Loucy (cell line): Measurements from ENCODE around the gene TAS1R3.
A peak's percentile ranks its signal among the peaks of the same experiment; 100 is the strongest.

ENCODE experiments used
- H2AFZ ChIP-seq: fragments of 200-600 bp; sonication (generic); 2 replicates; pipeline ENCODE4 v1.6.0; 2016; ENCODE audit warnings: antibody characterized with exemption, mild to moderate bottlenecking, low read length, moderate library complexity
- H3F3A ChIP-seq: fragments of 200-600 bp; 2 replicates; pipeline ENCODE4 v1.6.0; 2016; ENCODE audit warnings: antibody characterized with exemption, low read depth, mild to moderate bottlenecking
- H3K27me3 ChIP-seq: fragments of 200-600 bp; sonication (generic); 2 replicates; pipeline ENCODE4 v1.6.1; 2014; ENCODE audit warnings: low read length, mild to moderate bottlenecking; ENCODE audit not compliant: insufficient read depth, poor library complexity, severe bottlenecking
- H3K36me3 ChIP-seq: fragments of 200-600 bp; sonication (generic); 2 replicates; pipeline ENCODE4 v1.6.1; 2016; ENCODE audit warnings: low read length; ENCODE audit not compliant: insufficient read depth
- H3K4me1 ChIP-seq: fragments of 200-600 bp; sonication (generic); 2 replicates; pipeline ENCODE4 v1.5.1; 2014; ENCODE audit warnings: low read length, mild to moderate bottlenecking; ENCODE audit not compliant: insufficient read depth, poor library complexity, severe bottlenecking
- H3K4me2 ChIP-seq: fragments of 200-600 bp; sonication (generic); 2 replicates; pipeline ENCODE4 v1.6.0; 2014; ENCODE audit warnings: antibody characterized with exemption, low read length, low read depth, mild to moderate bottlenecking; ENCODE audit not compliant: poor library complexity, severe bottlenecking
- H3K4me3 ChIP-seq: fragments of 200-600 bp; sonication (generic); 2 replicates; pipeline ENCODE4 v1.5.1; 2014; ENCODE audit warnings: low read length, mild to moderate bottlenecking, mixed read lengths; ENCODE audit not compliant: poor library complexity, severe bottlenecking
- H3K79me2 ChIP-seq: fragments of 200-600 bp; sonication (generic); 2 replicates; pipeline ENCODE4 v1.6.1; 2014; ENCODE audit warnings: low read length; ENCODE audit not compliant: insufficient read depth
- H3K9ac ChIP-seq: fragments of 200-600 bp; sonication (generic); 2 replicates; pipeline ENCODE4 v1.6.0; 2014; ENCODE audit warnings: mild to moderate bottlenecking, low read depth, low read length, moderate library complexity; ENCODE audit not compliant: poor library complexity, severe bottlenecking
- H3K9me2 ChIP-seq: fragments of 200-600 bp; sonication (generic); replicated peaks from 2 replicates; pipeline ENCODE4 v1.6.1; 2016; ENCODE audit warnings: low read depth, low read length, mixed read lengths
- H3K9me3 ChIP-seq: fragments of 200-600 bp; sonication (generic); 2 replicates; pipeline ENCODE4 v1.6.1; 2014; ENCODE audit warnings: mild to moderate bottlenecking, antibody characterized with exemption, low read length, low read depth; ENCODE audit not compliant: insufficient read depth
- H4K20me1 ChIP-seq: fragments of 200-600 bp; sonication (generic); 2 replicates; pipeline ENCODE4 v1.6.0; 2014; ENCODE audit warnings: antibody characterized with exemption, low read length, mild to moderate bottlenecking; ENCODE audit not compliant: insufficient read depth, poor library complexity, severe bottlenecking
- EZH2phosphoT487 ChIP-seq: fragments of 200-600 bp; IDR thresholded peaks from 2 replicates; pipeline ENCODE4 v1.6.1; 2018; ENCODE audit warnings: antibody characterized with exemption, mild to moderate bottlenecking, moderate library complexity, borderline replicate concordance
- TF ChIP-seq, protein P1 (sequence below): fragments of 200-600 bp; sonication (generic); conservative IDR thresholded peaks from 2 replicates; pipeline ENCODE4 v1.5.1; 2014; ENCODE audit warnings: mild to moderate bottlenecking, antibody characterized with exemption, low read length

The TAS1R3 gene

DNA sequence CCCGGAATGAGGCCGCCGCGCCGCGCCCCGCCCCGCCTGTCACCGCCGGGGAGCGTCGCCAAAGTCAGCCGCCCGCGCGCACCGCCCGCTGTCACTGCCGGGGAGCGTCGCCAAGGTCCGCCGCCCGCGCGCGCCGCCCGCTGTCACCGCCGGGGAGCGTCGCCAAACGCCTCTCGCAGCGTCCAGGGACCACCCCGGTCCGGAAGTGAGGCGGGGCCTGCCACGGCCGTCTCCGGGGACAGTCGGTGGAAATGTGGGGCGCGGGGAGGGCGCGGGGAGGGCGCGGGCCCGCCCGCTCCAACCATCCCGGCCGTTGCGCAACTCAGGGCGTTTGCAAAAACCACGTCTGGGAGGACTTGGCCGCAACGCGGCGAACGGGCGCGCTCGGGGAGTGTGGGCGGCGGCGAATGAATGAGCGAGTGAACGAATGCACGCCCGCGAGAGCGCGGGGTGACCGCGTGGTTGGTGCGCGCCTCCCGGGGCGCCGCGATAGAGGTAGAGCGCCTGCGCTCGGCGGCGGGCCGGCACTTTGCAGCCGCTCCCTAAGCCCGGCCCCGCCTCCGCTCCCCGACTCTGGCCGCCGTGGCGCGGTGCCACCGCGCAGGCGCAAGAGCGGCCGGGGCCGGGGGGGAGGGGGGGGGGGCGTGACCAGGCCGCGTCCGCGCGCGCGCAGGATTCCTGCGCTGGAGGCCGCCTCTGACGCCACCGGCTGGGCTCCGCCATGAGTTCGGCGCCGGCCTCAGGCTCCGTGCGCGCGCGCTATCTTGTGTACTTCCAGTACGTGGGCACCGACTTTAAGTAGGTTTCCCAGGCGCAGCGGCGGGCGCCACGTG is 22.9 kb upstream of the TAS1R3 start, which contains the start of the genes ACAP3 and PUSL1:
TSS of gene ACAP3 (minus strand) at position 8 of the 833 bp plus-strand sequence. CDS start 115 bp downstream, outside the sequence.
TSS of gene PUSL1 (plus strand) at position 675 of the 833 bp plus-strand sequence. CDS start at position 722, 47 bp downstream.
- Histone ChIP-seq H3K79me2 (peaks cover 37% of the 10 kb centered on the region), H2AFZ (peak within 1 kb of the TSS; percentile 99), H3K4me1 (peaks cover 30% of the 10 kb centered on the region), H3K9me3 (no peaks in the 10 kb centered on the region), H3K36me3 (peaks cover 18% of the 10 kb centered on the region; the same call in 1 of the 2 replicates), H3K27me3 (no peaks in the 10 kb centered on the region), H3K4me2 (peak within 1 kb of the TSS; percentile 87), H3K9ac (peak within 1 kb of the TSS; percentile 96), H3K4me3 (peak within 1 kb of the TSS; percentile 98), H4K20me1 (peaks cover 33% of the 10 kb centered on the region), H3F3A (no peaks in the 10 kb centered on the region; the same call in 1 of the 2 replicates), H3K9me2 (no peaks in the 10 kb centered on the region)
- no peak for TF ChIP-seq EZH2phosphoT487
- TF ChIP-seq, protein P1, sequence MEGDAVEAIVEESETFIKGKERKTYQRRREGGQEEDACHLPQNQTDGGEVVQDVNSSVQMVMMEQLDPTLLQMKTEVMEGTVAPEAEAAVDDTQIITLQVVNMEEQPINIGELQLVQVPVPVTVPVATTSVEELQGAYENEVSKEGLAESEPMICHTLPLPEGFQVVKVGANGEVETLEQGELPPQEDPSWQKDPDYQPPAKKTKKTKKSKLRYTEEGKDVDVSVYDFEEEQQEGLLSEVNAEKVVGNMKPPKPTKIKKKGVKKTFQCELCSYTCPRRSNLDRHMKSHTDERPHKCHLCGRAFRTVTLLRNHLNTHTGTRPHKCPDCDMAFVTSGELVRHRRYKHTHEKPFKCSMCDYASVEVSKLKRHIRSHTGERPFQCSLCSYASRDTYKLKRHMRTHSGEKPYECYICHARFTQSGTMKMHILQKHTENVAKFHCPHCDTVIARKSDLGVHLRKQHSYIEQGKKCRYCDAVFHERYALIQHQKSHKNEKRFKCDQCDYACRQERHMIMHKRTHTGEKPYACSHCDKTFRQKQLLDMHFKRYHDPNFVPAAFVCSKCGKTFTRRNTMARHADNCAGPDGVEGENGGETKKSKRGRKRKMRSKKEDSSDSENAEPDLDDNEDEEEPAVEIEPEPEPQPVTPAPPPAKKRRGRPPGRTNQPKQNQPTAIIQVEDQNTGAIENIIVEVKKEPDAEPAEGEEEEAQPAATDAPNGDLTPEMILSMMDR: no peak

DNA sequence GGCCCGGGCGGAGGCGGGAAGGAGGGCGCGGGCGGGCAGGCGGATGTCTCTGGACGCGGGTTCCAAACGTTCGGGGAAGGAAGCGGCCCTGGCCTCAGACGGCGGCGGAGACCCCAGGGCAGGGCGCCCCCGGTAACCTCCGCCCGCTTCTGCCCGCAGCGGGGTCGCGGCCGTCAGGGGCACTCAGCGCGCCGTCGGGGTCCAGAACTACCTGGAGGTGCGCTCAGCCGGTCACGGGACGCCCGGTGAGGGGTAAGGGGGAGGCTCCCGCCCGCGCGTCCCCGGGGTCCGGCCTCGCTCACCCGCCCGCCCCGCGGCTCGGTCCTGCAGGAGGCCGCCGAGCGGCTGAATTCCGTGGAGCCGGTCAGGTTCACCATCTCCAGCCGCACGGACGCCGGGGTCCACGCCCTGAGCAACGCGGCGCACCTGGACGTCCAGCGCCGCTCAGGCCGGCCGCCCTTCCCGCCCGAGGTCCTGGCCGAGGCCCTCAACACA is 22.3 kb upstream of the TAS1R3 start:
- Histone ChIP-seq H4K20me1 (peaks cover 29% of the 10 kb centered on the region), H3K36me3 (peaks cover 24% of the 10 kb centered on the region; the same call in 1 of the 2 replicates), H3F3A (no peaks in the 10 kb centered on the region; the same call in 1 of the 2 replicates), H3K9ac (peak overlapping the region; percentile 96), H3K27me3 (no peaks in the 10 kb centered on the region), H3K4me3 (peak overlapping the region; percentile 98), H3K4me2 (peak overlapping the region; percentile 87), H3K79me2 (peaks cover 42% of the 10 kb centered on the region), H3K9me2 (no peaks in the 10 kb centered on the region), H3K4me1 (peaks cover 30% of the 10 kb centered on the region), H3K9me3 (no peaks in the 10 kb centered on the region), H2AFZ (peak overlapping the region; percentile 97)
- TF ChIP-seq EZH2phosphoT487: no peak
- TF ChIP-seq, protein P1: no peak

DNA sequence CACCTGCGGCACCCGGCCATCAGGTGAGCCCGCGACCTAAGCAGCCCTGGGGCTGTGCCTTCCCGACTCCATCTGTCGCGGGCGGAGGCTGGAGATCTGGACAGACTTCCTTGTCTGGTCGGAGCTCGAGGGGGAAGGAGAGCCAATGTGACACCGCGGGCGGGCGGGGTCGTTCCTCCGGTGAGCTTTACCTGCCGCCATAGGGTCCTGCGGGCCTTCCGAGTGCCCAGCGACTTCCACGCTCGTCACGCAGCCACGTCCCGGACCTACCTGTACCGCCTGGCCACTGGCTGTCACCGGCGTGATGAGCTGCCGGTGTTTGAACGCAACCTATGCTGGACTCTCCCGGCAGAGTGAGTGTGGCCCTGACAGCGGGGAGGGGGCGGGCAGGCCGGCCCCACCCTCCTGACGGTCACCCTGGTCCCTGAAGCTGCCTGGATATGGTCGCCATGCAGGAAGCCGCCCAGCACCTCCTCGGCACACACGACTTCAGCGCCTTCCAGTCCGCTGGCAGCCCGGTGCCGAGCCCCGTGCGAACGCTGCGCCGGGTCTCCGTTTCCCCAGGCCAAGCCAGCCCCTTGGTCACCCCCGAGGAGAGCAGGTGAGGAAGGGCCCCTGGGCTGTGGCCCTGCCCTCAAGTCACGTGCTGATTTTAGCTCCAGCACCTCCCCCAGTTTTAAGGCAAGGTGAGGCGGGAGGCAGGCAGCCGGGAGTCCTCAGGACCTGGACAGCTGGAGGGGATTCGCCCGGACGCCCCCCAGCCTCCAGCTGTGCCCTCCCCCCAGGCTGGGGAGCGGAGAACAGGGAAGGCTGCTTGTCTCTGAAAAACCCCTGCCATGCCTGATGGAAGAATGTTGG is 21.6 kb upstream of the TAS1R3 start:
- no peaks in the 10 kb centered on the region for H3K9me2 ChIP-seq
- peaks cover 44% of the 10 kb centered on the region for H3K79me2 ChIP-seq
- peaks cover 30% of the 10 kb centered on the region for H3K4me1 ChIP-seq
- H3F3A ChIP-seq: no peaks in the 10 kb centered on the region; the same call in 1 of the 2 replicates
- H3K9me3 ChIP-seq: no peaks in the 10 kb centered on the region
- H3K36me3 ChIP-seq: peaks cover 31% of the 10 kb centered on the region; the same call in 1 of the 2 replicates
- no peaks in the 10 kb centered on the region for H3K27me3 ChIP-seq
- H4K20me1 ChIP-seq: peaks cover 27% of the 10 kb centered on the region
- peak overlapping the region; percentile 98 for H3K4me3 ChIP-seq
- peak overlapping the region; percentile 96 for H3K9ac ChIP-seq
- TF ChIP-seq, protein P1: no peak
- no peak for TF ChIP-seq EZH2phosphoT487
- H2AFZ ChIP-seq: no peak overlapping the region
- peak overlapping the region; percentile 87 for H3K4me2 ChIP-seq
